ENCODE data around the gene MESD. TPM values are rescaled to one million over a fixed set of nuclear protein-coding genes. Genes with fewer than 3 reads are reported as not detected.

Gene MESD
- total RNA-seq, 1 donor, result 20.7 TPM

DNA sequence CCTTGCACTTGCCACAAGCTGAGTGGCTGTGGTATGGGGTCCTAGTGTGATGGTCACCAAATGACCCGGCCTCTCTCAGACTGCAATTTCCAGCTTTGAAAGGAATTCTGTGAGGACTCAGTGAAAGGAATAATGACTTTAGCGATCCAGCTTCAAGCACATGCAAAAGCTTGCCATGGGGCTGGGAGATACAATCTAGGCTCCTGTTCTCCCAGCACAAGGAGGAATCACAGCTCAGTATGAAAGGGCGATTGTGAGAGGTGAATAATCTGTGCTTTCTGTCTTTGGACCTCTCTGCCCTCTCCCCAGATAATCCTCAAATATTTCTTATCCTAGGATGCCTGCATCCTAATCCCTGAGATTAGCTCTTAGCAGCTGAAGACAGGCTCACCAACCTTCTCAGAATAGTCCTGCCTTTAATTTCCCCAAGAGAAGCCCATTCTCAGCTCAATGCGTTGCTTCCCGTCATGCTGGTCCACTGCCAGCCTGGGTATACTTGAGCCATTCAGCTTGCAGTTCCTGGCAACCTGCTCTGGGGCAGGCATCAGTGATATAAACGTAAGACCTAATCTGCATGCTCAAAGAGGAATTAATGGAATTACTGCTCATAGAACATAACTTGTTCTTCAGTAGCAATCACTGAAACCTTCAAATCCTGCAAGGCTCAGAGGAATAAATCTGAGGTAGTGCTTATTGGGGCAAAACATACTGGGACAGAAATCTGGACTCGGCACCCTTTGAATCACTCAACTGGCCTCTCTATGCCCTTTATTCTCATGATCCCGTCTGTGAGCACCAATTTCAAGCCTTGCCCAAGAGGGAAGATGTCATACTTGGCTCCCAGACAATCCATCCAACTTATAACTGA lies 26.2 kb upstream of the MESD start:
- no peak for DNase-seq (ENCODE audit: low read depth in 2 of 3, low spot score in 2 of 3)

DNA sequence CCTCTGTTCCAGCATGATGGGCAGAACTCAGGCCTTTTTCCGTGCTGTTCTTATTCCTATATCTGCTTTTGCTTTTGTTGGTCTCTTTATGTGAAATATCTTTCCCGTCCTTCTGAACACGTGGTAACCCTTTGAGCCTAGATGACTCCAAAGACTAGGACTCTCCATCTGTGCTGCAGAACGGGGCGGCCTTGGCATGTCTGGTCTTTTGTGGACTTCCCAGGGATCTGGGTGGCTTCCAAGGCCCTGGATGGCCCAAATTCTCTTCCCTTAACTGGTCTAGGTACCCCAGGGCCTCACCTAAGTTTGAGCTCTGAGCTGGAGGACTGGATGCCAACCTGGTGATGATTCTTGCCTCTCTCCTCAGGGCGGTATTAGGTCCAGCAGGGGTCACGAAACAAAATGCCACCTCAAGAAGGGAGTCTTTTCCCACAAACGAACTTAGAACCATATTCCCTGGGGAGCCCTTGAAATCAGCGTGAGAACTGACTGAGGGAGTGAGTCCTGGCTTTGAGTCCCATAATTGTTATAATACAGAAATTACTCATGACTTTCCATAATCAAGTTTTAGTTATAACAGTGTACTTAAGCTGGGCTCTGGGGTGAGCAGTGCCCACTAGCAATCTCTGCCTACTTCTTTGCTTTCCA lies 25.0 kb upstream of the MESD start:
- no peak for DNase-seq (ENCODE audit: low read depth in 2 of 3, low spot score in 2 of 3)

DNA sequence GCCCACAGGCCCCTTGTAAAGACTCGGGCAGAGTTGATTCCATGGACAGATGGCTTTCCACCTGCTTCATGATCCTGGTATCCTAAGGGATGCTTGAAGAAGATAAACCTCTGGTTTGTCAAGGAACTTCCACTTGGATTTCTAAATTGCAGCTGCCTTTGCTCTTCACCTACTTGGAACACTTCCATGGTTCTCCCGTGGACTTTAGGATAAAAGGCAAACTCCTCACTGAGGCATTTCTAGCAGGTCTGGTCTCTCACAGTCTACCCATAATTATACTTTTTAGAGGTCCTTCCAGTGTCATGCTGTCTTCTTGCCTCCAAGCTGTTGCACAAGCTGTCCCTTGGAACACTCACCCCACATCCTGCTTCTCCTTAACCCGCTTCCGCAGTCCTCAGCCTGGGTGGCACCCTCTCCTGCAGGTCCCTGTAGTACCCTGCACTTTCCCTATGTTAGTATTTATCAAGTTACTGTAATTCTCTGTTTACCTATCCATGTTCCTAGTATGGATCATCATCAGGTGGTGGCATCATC lies 23.8 kb upstream of the MESD start:
- DNase-seq (ENCODE audit: low read depth in 2 of 3, low spot score in 2 of 3), result no peak

DNA sequence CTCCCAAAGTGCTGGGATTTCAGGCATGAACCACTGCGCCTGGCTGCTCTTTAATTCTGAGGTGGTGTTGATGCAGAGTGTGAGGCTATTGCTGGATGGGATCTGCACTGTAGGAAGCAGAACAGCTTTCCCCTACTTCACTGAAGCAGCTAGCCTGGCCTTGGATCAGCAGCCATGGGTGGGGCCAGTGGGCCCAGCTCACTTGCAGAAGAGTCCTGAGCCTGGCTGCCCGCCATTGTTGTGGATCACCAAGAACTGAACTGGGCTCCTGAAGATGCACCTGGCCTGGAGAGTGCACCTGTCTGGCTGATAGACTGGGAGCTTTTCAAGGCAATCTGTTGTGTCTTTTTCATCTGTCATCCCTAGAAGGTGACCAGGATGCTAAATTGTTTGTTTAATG lies 23.0 kb upstream of the MESD start:
- no peak for DNase-seq (ENCODE audit: low read depth in 2 of 3, low spot score in 2 of 3)

DNA sequence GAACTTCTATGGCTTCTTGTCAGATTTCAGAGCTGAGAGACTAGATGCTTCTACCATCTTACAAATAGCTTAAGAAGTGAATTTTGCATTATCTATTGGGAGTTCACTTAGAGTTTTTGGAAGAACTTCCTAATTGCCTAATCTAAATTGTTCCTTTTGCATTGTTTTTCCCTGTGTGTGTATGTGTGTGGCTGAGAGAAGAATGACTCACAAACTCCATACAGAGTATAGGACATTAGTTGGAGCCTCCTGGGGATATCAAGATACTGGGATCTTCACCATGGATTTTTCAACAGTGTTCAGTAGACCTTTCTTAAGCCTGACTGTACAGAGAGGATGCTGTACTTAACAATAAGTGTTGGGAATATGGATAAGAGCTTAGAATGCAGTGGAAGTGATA lies 22.0 kb upstream of the MESD start:
- DNase-seq (ENCODE audit: low read depth in 2 of 3, low spot score in 2 of 3), result no peak

DNA sequence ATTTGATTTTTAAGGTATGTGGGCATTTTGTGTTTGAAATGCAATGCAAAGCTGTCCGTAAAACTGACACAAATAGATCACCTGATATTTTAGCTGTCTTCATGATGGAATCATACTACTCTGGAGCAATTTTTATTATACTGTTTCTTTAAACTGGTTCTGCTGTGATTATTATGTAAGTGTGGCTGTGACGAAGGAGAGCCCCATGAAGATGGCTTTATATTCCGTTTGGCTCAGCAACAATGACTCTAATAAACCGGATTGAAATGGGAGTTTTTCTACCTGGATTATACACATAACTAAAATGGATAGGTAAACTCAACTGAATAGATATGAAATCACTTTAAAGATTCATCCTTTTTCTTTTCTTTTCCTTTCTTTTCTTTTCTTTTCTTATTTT lies 20.5 kb upstream of the MESD start:
- DNase-seq (ENCODE audit: low read depth in 2 of 3, low spot score in 2 of 3), result no peak

DNA sequence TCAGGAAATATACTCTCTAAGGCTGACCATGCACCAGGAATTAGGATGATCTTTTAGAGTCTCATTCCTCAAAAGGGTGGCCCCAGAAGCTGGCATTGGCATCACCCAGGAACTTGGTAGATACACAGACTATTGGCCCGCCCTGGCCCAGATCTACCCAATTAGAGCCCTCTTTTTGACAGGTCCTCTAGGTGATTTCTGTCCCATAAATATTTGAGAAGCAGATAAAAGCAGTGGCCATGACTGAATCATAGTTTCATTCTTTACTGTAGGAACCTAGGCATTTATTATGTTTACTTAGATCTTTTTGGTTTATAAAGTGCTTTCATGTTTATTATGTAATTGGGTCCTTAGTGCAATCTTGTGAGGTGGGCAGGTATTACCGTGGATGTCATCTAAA lies 18.7 kb upstream of the MESD start:
- DNase-seq (ENCODE audit: low read depth in 2 of 3, low spot score in 2 of 3), result no peak

DNA sequence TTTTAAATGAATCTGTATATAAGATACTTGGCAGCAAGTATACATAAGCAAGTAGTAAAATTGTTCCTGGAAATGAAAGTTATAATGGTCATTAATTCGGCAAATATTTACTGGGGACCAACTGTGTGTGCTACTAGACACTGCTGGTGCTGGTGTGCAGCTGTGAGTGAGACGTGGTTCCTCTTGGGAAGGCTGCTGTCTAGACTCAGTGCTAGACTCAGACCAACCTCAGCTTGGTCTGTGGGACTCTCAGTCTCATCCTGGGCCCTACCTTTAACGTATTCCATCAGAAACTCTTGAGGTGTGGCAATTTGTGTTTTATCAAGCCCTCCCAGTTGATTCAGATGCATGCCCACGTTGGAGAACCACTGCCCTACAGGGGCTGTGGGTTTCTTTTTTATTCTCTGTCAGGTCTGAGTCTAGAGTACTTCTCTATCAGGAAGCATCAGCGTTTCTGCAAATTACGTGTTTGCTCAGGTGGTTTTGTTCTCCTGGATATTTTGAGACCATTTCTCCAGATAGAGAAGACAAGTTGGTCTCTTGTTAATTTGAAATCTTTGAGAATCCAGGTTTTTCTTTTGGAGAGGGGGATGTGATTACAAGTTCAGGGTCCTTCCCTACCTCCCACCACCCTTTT lies 17.9 kb upstream of the MESD start:
- no peak for DNase-seq (ENCODE audit: low read depth in 2 of 3, low spot score in 2 of 3)

DNA sequence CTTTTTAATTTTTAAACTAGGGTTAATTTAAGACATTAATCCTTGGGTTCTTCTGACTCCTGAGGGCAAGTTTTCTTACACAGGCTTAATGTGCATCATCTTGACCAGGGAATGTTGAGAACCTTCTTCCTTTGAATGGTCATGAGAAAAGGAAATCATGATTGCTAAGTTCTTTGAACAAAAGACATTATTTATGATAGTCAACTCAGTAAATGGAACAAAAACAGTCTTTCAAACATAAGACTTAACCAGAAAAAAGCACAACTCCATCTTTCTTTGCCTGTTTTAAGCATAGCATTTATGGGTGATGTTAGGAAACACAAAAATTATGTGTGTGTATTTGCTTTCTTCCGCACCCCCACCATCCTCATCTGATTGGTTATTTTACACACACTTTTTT lies 16.5 kb upstream of the MESD start:
- DNase-seq (ENCODE audit: low read depth in 2 of 3, low spot score in 2 of 3), result no peak

DNA sequence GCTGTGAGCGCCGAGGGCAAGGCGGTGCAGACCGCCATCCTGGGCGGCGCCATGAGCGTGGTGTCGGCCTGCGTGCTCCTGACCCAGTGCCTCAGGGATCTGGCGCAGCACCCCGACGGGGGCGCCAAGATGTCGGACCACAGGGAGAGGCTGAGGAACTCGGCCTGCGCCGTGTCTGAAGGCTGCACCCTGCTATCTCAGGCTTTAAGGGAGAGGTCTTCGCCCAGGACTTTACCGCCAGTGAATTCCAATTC lies 13.4 kb upstream of the MESD start:
- no peak for DNase-seq (ENCODE audit: low read depth in 2 of 3, low spot score in 2 of 3)

DNA sequence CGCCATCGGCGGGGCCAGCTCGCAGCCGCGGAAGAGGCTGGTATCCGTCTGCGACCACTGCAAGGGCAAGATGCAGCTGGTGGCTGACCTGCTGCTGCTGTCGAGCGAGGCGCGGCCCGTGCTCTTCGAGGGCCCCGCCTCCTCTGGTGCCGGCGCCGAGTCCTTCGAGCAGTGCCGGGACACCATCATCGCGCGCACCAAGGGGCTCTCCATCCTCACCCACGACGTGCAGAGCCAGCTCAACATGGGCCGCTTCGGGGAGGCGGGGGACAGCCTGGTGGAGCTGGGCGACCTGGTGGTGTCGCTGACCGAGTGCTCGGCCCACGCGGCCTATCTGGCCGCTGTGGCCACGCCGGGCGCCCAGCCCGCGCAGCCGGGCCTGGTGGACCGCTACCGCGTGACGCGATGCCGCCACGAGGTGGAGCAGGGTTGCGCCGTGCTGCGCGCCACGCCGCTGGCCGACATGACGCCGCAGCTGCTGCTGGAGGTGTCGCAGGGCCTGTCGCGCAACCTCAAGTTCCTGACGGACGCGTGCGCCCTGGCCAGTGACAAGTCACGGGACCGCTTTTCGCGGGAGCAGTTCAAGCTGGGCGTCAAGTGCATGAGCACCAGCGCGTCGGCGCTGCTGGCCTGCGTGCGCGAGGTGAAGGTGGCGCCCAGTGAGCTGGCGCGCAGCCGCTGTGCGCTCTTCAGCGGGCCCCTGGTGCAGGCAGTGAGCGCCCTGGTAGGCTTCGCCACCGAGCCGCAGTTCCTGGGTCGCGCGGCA lies 12.9 kb upstream of the MESD start:
- no peak for DNase-seq (ENCODE audit: low read depth in 2 of 3, low spot score in 2 of 3)

DNA sequence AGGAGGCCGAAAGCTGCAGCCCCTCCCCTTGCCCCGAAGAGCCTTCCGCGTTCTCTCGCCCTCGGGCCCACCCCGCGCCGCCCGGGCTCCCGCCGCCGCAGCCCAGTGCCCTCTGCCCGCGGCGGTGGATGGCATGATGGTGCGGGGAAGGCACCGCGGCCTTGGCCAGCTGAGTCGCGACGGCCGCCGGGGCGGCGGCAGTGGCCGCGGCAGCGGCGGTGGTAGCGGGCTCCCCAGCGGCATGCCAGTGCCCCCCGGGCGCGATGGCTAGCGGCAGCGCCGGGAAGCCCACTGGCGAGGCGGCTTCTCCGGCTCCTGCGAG lies 12.4 kb upstream of the MESD start:
- no peak for DNase-seq (ENCODE audit: low read depth in 2 of 3, low spot score in 2 of 3)

DNA sequence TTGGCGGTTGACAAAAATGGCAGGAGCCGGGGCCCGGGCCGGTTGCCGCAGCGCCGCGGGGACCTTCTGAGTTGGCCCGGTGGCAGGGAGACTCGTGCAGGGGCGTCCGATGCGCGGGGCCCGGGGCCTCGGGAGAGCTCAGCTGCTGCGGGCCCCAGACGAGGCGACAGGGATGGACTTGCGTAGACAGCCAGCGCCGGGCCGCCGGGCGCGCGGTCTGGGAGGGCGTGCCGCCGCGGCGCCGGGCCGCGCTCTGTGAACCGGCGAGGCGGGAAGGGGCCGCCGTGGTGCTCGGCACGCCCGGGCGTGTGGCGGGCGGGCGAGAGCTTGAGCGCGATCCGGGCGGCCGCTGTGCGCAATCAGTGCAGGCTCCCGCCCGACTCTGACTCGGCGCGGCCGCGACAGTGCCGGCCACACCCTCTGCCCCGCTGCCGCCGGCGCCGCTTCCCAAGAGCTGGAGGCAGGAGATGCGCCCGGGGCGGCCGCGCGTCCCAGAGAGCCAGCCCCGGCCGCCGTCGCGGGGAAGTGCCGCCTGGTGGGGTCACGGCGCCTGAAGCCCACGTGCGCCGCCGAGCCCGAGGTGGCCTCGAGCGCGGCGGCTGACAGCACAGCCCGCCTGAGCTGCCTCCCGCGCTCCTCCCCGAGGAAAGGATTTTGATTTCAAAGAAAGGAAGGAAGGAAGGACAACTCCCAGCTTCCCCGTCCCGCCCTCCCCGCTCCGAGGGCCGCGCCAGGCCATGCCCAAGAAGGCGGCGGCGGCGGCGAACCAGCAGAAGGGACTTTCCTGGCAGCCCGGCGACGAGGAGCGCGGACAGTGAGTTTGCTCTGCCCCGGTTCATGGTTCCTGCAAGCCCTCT lies 11.8 kb upstream of the MESD start:
- DNase-seq (ENCODE audit: low read depth in 2 of 3, low spot score in 2 of 3), result peak; percentile 37 to 65 (median 63)

DNA sequence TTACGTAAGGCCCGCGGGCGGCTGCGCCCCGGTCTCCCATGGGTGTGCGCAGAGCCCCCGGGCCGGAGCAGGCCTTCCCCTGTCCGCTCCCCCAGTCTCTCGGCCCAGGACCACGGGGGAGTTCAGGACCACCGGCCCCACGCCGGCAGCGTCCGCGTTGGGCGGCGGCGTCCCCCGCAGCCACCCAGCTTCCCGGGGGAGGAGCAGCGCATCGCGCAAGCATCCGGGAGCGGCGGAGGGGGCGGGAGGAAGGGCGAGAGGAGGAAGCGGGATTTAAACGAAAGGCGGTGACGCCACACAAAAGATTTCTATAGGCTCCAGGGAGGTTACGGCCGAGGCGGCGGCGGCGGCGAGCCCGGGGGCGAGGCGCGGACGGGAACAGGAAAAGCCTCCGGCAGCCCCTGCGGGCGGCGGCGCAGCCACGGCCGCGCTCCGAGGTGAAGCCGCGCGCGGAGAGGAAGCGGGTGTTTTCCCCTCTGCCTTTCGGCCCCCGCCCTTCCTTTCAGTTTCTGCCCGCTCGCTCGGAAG lies 11.1 kb upstream of the MESD start, which contains the start of gene TLNRD1:
Gene TLNRD1, plus strand, starts transcription at position 300 of the 528 bp plus-strand sequence. CDS start 1,349 bp downstream, outside the sequence.
- peak; percentile 71 to 88 (median 85) for DNase-seq (ENCODE audit: low read depth in 2 of 3, low spot score in 2 of 3)

DNA sequence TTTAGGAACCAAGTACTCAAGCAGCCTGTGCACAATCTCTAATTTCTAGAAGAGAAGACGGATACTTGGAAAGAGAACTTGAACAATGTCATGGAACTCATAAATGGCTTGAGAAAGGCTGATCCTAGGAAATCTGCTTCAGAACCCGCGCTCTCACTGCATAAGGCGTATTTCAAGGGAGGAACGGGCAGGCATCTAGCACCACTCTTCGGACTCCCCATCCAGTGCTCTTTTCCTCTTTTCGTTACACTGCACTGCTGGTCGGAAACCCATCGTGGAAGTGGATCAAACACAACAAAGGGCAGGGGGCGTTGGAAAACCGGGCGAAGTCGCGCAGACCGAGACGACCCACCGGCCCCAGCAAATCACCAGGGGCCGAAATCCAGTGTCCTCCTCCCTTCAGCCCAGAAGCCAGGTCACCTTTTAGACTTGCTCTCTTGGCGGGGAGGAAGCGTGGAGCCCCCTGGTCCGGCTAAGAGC lies 10.6 kb upstream of the MESD start:
- no peak for DNase-seq (ENCODE audit: low read depth in 2 of 3, low spot score in 2 of 3)

DNA sequence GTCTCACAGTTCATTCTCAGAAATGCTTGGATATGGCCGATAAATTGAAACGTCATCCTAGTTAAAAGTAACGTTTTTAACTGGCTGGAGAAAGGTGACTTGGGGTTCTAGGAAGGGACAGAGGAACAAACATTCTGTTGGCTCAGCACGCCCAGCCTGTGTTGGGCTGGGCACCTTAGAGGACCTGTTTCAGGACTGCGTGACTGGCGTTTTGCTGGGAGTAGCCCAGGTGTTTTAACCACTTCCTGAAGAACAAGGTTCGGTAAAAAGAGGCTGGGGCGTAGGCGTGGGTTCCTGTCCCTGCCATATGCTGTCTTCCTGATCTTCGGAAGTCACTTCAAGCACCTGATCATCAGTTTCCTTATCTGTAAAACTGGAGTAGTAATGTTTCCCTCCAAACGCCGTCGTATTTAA lies 10.0 kb upstream of the MESD start:
- peak in 2 of 3 donors; percentile 24 to 40 for DNase-seq (ENCODE audit: low read depth in 2 of 3, low spot score in 2 of 3)

DNA sequence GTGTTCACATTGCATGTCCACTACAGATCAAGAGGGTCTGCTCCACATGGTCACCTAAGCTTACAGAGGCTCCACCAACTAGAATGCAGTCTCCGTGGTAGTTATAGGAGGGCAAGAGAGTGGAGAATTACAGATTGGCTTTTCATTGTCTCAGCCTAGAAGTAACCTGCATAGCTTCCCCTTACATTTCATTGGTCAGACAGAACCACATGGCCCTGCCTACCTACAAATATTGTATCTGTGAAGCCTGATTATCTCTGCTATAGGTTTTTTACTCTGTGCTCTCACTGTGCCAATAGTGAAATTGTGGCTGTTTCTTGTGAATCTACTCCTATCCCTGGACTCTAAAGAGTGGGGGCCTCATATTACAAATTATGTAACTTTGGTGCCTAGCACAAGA lies 8.6 kb upstream of the MESD start:
- DNase-seq (ENCODE audit: low read depth in 2 of 3, low spot score in 2 of 3), result no peak

DNA sequence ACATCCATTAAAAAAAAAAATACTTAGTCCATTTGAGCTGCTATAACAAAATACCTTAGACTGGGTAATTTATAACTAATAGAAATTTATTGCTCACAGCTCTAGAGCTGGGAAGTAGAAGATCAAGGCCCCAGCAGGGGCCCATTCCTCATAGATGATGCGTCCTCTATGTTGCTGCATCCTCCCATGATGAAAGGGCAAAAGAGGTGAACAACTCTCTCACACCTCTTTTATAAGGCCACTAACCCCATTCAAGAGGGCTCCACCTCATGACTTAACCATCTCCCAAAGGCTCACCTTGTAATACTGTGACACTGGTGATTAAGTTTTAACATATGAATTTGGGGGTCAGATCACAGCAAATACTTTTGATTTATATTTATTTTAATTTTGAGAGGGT lies 8.1 kb upstream of the MESD start:
- DNase-seq (ENCODE audit: low read depth in 2 of 3, low spot score in 2 of 3), result no peak

DNA sequence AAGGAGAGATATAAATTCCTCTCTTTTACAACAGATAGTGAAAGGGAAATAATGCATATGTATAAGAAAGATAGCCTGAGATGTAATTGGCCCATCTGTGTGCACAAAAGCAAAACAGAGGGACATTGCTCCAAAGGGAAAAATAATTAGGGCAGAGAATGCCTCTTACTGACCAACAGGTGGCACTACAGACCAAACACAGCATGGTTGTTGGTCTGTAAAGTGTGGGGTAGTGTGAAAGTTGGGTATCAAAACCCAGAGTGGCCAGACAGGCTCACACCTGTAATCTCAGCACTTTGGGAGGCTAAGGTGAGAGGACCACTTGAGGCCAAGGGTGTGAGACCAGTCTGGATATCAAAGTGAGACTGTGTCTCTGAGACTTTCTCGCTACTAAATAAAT lies 6.6 kb upstream of the MESD start:
- peak in 1 of 3 donors; percentile 54 for DNase-seq (ENCODE audit: low read depth in 2 of 3, low spot score in 2 of 3)

DNA sequence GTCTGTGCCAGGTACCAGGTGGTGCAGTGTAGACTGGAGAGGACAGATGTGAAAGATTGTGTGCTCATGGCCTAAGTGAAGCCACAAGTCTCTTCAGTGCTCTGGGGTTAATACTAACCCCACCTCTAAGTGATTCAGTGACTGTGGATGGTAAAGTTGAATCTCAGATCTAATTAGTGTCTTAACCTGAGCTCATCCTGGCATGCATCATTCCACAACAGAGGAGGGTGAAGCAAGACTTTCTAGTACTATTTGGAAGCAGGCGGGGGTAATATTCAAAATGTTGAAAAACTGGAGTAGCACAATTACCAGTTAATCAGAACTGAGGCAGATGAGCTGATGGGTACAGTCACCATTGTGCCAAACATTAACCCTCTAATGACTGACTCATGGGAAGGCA lies 2.8 kb upstream of the MESD start:
- no peak for DNase-seq (ENCODE audit: low read depth in 2 of 3, low spot score in 2 of 3)

Measured in hematopoietic multipotent progenitor cell (in vitro differentiated cells).